GM23338 (cell line): Measurements from ENCODE around the gene IQCE. TPM values are rescaled to one million over a fixed set of nuclear protein-coding genes. Genes with fewer than 3 reads are reported as not detected.

Experiments used
- ATAC-seq: fragments of 200-7000 bp; cut with Tn5 transposase; 3 replicates; pipeline ENCODE4 v1.9.1; 2020
- DNase-seq: peaks from one replicate; pipeline ENCODE4 v3.0.0-alpha.2; 2015; ENCODE audit warnings: low spot score
- H2AFZ ChIP-seq: fragments of 200-600 bp; sonication (generic); 2 replicates; pipeline ENCODE4 v1.8.0; 2016; ENCODE audit warnings: antibody characterized with exemption, mild to moderate bottlenecking, moderate library complexity
- H3F3A ChIP-seq: fragments of 200-600 bp; sonication (generic); replicated peaks from 2 replicates; pipeline ENCODE4 v1.8.0; 2017; ENCODE audit warnings: antibody characterized with exemption, mixed run types, low read depth
- H3K27ac ChIP-seq: fragments of 200-600 bp; sonication (generic); 2 replicates; pipeline ENCODE4 v1.6.1; 2016; ENCODE audit warnings: low read depth
- H3K27me3 ChIP-seq: fragments of 200-600 bp; sonication (generic); 2 replicates; pipeline ENCODE4 v1.8.0; 2016; ENCODE audit warnings: mild to moderate bottlenecking, mixed run types, moderate library complexity; ENCODE audit not compliant: insufficient read depth
- H3K36me3 ChIP-seq: fragments of 200-600 bp; sonication (generic); 2 replicates; pipeline ENCODE4 v1.8.0; 2016; ENCODE audit warnings: mild to moderate bottlenecking; ENCODE audit not compliant: insufficient read depth
- H3K4me1 ChIP-seq: fragments of 200-600 bp; sonication (generic); 2 replicates; pipeline ENCODE4 v1.8.0; 2016; ENCODE audit warnings: mild to moderate bottlenecking, moderate library complexity; ENCODE audit not compliant: insufficient read depth
- H3K4me2 ChIP-seq: fragments of 200-600 bp; sonication (generic); 2 replicates; pipeline ENCODE4 v1.7.1; 2017; ENCODE audit warnings: mixed run types
- H3K4me3 ChIP-seq: fragments of 200-600 bp; sonication (generic); 2 replicates; pipeline ENCODE4 v1.6.1; 2016; ENCODE audit warnings: mixed run types
- H3K79me2 ChIP-seq: fragments of 200-600 bp; sonication (generic); replicated peaks from 2 replicates; pipeline ENCODE4 v1.8.0; 2017; ENCODE audit warnings: mild to moderate bottlenecking; ENCODE audit not compliant: insufficient read depth
- H3K9me2 ChIP-seq: fragments of 200-600 bp; sonication (generic); 2 replicates; pipeline ENCODE4 v1.8.0; 2017; ENCODE audit not compliant: insufficient read depth
- H4K20me1 ChIP-seq: fragments of 200-600 bp; sonication (generic); replicated peaks from 2 replicates; pipeline ENCODE4 v1.8.0; 2017; ENCODE audit warnings: mild to moderate bottlenecking; ENCODE audit not compliant: insufficient read depth
- H3K27ac Mint-ChIP-seq: 2 replicates; pipeline ENCODE4 v1.8.0; 2020; ENCODE audit warnings: inconsistent platforms, mild to moderate bottlenecking, moderate library complexity, mixed read lengths
- H3K27me3 Mint-ChIP-seq: 3 replicates; pipeline ENCODE4 v1.8.0; 2022; ENCODE audit warnings: low read depth, mild to moderate bottlenecking, moderate library complexity, mixed read lengths, inconsistent platforms; ENCODE audit not compliant: insufficient read depth, poor library complexity
- H3K36me3 Mint-ChIP-seq: 3 replicates; pipeline ENCODE4 v1.8.0; 2021; ENCODE audit warnings: low read depth, mild to moderate bottlenecking, inconsistent platforms, moderate library complexity, mixed read lengths
- H3K4me1 Mint-ChIP-seq: 3 replicates; pipeline ENCODE4 v1.8.0; 2020; ENCODE audit warnings: mild to moderate bottlenecking, inconsistent platforms, mixed read lengths
- H3K4me3 Mint-ChIP-seq: 3 replicates; pipeline ENCODE4 v1.8.0; 2021; ENCODE audit warnings: moderate library complexity, mild to moderate bottlenecking, inconsistent platforms, mixed read lengths
- H3K9me3 Mint-ChIP-seq: 3 replicates; pipeline ENCODE4 v1.8.0; 2020; ENCODE audit warnings: moderate library complexity, mild to moderate bottlenecking, inconsistent platforms, mixed read lengths
- CTCF ChIP-seq, 2 experiments: fragments of 200-600 bp in 1 of 2; sonication (generic) in 1 of 2; conservative IDR thresholded peaks; 2 replicates each; pipeline versions ENCODE4 v1.5.1 to v1.6.1; 2016 to 2017; ENCODE audit warnings: antibody characterized with exemption in 2 of 2, low read depth in 2 of 2, mild to moderate bottlenecking in 2 of 2, moderate library complexity in 1 of 2
- EZH2 ChIP-seq: fragments of 200-600 bp; sonication (generic); IDR thresholded peaks from one replicate; pipeline ENCODE4 v1.8.0; 2017; ENCODE audit warnings: antibody characterized with exemption, mild to moderate bottlenecking, low read depth; ENCODE audit not compliant: unreplicated experiment
- EZH2phosphoT487 ChIP-seq: fragments of 200-600 bp; sonication (generic); IDR thresholded peaks from one replicate; pipeline ENCODE4 v1.8.1; 2018; ENCODE audit warnings: antibody characterized with exemption; ENCODE audit not compliant: unreplicated experiment
- JUNB ChIP-seq: IDR thresholded peaks from one replicate; pipeline ENCODE4 v1.6.1; 2016; ENCODE audit warnings: antibody characterized with exemption; ENCODE audit not compliant: unreplicated experiment
- NANOG ChIP-seq: IDR thresholded peaks from 2 replicates; pipeline ENCODE4 v1.6.1; 2016; ENCODE audit warnings: antibody characterized with exemption, borderline replicate concordance
- REST ChIP-seq: IDR thresholded peaks from one replicate; pipeline ENCODE4 v1.6.1; 2018; ENCODE audit warnings: antibody characterized with exemption; ENCODE audit not compliant: unreplicated experiment
- ZNF462 ChIP-seq: fragments of 250-450 bp; sonication (Bioruptor Pico); IDR thresholded peaks from 2 replicates; pipeline ENCODE4 v1.5.0; 2020; ENCODE audit warnings: mild to moderate bottlenecking, moderate library complexity
- polyA plus RNA-seq: library from polyadenylated mRNA; unstranded; fragments of >200 nt; fragmentation: Nextera tagmentation; extraction: Ambion mirVana; gene quantifications from 2 replicates; pipeline ENCODE4 v1.2.1, GENCODE V29; 2016
- total RNA-seq: library from RNA; depleted of rRNA; stranded (reverse); fragments of >200 nt; shearing (Covaris generic); gene quantifications from 2 replicates; pipeline ENCODE4 v1.2.3, GENCODE V29; 2014
- TF ChIP-seq, protein P1 (sequence below): IDR thresholded peaks from 2 replicates; pipeline ENCODE4 v1.6.1; 2016; ENCODE audit warnings: antibody characterized with exemption

The IQCE gene
- total and polyA plus RNA-seq, 2 experiments from 2014 or later = 5.0 to 7.7 TPM

DNA sequence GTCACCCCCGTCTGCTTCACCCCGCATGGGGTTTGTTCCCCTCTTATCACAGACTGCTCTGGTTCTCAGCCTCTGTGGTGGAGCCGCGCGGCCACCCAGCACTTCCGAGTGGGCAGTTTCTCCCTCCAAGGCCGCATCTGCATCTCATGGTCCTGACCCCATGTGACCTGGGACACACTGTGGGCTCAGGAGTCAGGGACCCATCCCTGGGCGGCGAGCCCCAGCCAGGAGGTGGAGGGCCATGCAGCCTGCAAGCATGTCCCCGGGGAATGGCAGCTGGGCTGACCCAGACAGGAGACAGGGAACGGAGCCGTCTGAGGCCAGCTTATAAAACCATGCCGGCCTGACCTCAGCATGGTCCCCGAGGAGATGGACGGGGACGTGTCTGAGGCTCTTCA, 47.8 kb downstream of the IQCE start (continued):
- TF ChIP-seq REST (no peak), EZH2phosphoT487 (no peak)
- TF ChIP-seq, protein P1, sequence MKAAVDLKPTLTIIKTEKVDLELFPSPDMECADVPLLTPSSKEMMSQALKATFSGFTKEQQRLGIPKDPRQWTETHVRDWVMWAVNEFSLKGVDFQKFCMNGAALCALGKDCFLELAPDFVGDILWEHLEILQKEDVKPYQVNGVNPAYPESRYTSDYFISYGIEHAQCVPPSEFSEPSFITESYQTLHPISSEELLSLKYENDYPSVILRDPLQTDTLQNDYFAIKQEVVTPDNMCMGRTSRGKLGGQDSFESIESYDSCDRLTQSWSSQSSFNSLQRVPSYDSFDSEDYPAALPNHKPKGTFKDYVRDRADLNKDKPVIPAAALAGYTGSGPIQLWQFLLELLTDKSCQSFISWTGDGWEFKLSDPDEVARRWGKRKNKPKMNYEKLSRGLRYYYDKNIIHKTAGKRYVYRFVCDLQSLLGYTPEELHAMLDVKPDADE = no peak

DNA sequence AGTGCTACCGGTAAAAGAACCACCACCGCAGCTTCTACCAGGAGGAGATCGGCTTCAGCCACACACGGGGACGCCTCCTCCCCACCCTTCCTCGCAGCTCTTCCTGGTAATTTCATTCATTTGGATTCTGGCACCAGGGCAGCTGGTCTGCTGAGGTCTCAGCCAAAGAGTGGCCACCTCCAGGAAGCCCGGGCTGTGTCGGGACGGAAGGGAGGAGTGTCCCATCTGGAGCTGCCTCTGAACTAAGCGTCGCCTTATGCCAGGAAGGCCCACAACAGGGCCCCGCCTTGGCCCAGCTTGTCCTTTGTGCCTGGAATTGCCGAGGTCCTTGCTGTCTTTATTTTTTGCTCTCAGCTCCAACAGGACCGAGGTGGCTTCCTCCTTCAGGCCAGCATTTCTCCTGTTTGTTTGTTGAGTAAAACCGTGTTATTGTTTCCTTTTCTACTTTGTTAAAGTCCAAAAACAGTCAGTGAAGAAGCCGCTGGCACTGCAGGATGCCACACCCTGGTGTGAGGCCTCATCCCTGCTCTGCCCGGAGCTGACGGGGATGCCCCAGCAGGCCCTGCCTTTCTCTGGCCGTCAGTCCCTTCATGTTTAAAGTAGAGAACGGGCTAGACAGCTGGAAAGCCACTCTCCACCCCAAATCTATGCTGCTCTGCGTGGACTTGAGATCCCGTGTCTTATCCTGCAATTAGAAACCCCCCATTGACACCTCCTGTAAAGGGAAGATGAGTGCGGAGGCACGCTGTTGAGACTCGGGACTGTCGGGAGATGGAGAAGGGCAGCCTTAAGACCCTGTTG, 48.5 kb downstream of the IQCE start:
- DNase-seq (no peak), ATAC-seq (no peak)
- Histone ChIP-seq H3K4me2 (no peak overlapping the region), H3K27ac (no peak overlapping the region), H3K27me3 (no peaks in the 10 kb centered on the region), H3K9me2 (no peaks in the 10 kb centered on the region), H3K36me3 (no peaks in the 10 kb centered on the region), H2AFZ (no peak overlapping the region), H3K79me2 (no peaks in the 10 kb centered on the region), H4K20me1 (no peaks in the 10 kb centered on the region), H3K4me3 (no peak overlapping the region), H3F3A (no peaks in the 10 kb centered on the region), H3K4me1 (peaks cover 3% of the 10 kb centered on the region; the same call in 1 of the 2 replicates)
- peaks cover 13% of the 10 kb centered on the region for H3K4me1 Mint-ChIP-seq
- H3K9me3 Mint-ChIP-seq = no peaks in the 10 kb centered on the region
- H3K27me3 Mint-ChIP-seq = peaks cover 10% of the 10 kb centered on the region
- no peaks in the 10 kb centered on the region for H3K36me3 Mint-ChIP-seq
- TF ChIP-seq ZNF462 (CRISPR knock-in tag) (no peak), NANOG (no peak), EZH2 (no peak), CTCF (conservative IDR thresholded peaks at IDR 0.05; ENCODE audit: low read depth in 2 of 2) (no peak), JUNB (no peak)
- TF ChIP-seq, protein P1 = no peak
- no peak overlapping the region for H3K27ac Mint-ChIP-seq
- no peak overlapping the region for H3K4me3 Mint-ChIP-seq
